HG02678 (cell line): ENCODE data around the gene ABCF3.

ENCODE experiments used
- ATAC-seq: cut with Tn5 transposase; IDR thresholded peaks from one replicate; pipeline ENCODE4 v1.9.1; 2021; ENCODE audit warnings: mild to moderate bottlenecking, moderate library complexity; ENCODE audit not compliant: unreplicated experiment

Gene ABCF3

GRCh38 chr3:184166671-184167070 is 19.3 kb upstream of the ABCF3 start:
- ATAC-seq: no peak

DNA sequence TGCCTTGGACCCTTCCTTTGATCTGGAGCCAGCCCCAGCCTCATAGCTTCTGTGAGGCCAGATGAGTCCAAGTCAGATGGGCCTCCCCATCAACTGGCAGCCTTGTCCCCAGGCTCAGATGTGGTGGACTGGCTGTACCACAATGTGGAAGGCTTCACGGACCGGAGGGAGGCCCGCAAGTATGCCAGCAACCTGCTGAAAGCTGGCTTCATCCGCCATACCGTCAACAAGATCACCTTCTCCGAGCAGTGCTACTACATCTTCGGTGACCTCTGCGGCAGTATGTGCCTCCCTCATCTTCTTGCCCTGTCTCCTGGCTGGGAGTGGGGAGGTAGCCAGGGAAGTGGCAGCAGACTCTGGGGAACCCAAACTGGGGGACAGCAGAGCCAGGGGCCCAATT is 18.2 kb upstream of the ABCF3 start:
- ATAC-seq: no peak

GRCh38 chr3:184168363-184169120 is 17.5 kb upstream of the ABCF3 start:
- no peak for ATAC-seq

- ATAC-seq: no peak
These were observed 15.8 kb upstream of the ABCF3 start for GRCh38 chr3:184169896-184170875.

- no peak for ATAC-seq
These were observed 14.4 kb upstream of the ABCF3 start for GRCh38 chr3:184171562-184171961.

- ATAC-seq: no peak
These were observed 13.2 kb upstream of the ABCF3 start for GRCh38 chr3:184172681-184173373.

DNA sequence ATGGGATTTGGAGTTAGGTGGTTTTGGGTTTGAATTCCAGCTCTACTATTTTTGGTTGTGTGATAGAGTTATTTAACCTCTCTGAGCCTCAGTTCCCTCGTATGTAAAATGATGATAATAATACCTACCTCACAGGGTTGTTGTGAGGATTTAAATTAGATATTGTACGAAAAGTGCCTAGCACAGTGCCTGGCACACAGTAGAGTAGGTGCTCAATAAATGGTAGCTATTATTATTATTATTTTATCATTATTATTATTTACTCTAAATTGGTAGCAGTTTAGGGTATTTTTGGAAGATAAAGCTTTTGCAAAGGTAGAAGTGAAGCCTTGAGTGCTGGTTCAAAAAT is 12.7 kb upstream of the ABCF3 start:
- no peak for ATAC-seq

- no peak for ATAC-seq
These were observed 11.7 kb upstream of the ABCF3 start for GRCh38 chr3:184174284-184174645.

DNA sequence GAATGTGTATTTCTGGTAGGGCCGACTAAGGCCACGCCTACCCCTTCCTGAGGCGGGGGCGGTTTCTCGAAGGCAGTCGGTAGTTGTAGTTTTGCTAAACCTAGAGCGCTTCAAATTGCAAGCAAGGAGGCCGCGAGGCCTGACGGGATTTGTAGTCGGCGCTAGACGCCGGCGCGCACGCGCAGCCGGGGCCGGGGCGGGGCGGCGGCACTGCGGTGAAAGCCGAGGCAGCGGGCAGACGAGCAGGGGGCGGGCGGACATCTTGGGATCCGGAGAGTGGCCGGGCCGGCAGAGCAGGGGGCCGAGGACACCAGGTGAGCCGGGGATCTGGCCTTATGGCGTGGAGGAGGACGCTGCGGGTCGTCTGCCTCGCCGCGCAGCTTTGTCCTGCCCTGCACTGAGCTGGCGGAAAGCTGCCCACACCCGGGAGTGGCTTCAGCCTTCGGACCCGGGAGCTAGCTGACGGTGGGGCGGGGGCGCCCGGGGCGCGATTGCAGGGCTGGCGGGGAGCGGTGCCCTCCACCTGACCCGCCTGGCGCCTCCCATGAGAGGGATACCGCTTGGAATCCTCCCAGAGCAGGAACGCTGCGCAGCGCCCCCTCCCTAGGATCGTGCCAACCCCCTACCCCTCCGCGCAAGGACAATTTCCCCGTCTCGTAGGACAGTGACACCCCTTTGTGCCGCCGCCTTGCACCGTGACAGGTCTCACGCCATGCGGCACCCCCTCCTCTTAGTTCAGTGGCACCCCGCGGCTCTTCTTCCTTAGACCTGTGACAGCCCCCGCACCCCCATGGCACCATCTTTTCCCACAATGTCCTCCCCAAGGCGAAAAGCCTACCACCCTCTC is 11.1 kb upstream of the ABCF3 start, which contains the start of gene AP2M1:
AP2M1 (plus strand) TSS at position 210 of the 847 bp plus-strand sequence. CDS start 2,139 bp downstream, outside the sequence.
- peak; percentile 96 for ATAC-seq

DNA sequence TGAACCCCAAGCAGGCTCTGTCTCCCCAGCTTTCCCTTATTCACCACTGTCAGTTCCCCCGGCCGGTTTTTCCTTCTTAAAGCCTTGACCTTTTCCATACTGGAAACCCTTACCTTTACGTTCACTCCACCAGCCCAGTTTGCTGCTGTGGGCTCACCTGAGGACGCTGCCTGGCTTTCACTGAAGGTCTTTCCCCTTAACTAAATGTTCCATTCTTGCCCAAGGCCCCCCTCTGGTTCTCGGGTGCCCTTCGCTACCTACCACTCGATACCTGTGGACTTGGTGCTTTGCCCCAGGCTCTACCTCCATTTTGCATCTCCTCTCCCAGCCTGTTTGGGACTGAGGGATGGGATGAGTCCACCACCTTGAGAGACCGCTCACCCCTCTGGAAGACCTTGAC is 10.5 kb upstream of the ABCF3 start:
- ATAC-seq: no peak

- ATAC-seq: no peak
These were observed 10.0 kb upstream of the ABCF3 start for GRCh38 chr3:184175981-184176376.

DNA sequence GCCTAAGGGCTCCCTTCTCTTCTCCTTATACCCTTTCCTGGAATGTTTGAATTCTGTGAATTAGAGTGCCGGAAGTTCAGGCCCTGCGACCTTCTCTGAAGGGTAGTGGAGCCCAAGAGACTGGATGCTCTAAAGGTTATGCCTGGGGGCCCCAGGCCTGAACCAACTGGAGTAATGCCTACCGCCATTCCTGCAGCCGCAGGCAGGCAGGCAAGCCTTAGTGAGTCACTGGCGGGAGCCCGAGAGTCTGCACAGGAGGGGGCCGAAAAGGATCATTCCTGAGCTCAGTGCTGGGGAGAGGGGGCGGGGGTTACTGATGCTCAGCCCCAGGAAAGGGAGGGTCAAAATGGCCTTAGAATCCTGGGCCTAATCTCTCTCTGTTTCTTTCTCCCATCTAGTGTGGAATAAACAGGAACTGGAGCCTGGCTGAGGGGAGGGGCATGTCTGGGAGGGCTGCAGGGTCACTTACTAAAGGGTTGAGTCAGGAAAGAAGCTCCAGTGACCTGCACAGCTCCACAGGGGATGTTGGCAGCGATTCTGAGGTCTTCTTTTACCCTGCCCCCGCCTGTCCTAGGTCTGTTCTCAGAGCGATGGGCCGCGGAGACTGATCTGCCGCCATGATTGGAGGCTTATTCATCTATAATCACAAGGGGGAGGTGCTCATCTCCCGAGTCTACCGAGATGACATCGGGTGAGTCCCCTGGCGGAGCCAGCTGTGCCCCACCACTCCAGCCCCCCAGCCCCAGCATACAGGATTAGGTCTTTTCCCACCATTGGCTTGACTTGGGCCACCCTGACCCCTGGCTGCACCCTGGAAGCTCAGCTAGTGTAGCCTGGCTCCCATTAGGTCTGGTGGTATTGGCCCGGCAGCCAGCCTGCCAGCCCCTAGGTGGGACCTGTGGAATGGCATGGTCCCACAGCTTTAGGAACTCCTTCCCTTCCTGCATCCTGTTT is 9.3 kb upstream of the ABCF3 start:
- no peak for ATAC-seq

DNA sequence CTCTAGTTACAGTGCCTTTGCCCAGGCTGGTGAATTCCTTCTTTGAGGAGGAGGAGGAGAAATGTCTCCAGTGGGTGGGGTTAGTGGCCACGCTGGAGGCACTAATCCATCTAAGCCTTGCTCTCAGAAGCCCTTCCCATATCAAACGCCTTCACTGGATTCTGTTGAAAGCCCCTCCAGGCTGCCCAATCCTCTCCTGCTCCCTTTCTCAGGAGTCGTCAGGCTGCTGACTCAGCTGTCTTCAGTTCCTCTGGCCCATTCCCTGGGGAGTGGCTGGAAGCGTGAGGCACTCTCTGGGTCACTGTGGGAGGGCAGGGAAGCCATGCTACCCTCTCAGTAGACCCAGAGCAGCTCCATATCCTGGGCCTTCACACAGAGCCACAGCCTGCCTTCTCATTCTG is 8.7 kb upstream of the ABCF3 start:
- ATAC-seq: no peak

- no peak for ATAC-seq
These were observed 8.2 kb upstream of the ABCF3 start for GRCh38 chr3:184177767-184178306.

DNA sequence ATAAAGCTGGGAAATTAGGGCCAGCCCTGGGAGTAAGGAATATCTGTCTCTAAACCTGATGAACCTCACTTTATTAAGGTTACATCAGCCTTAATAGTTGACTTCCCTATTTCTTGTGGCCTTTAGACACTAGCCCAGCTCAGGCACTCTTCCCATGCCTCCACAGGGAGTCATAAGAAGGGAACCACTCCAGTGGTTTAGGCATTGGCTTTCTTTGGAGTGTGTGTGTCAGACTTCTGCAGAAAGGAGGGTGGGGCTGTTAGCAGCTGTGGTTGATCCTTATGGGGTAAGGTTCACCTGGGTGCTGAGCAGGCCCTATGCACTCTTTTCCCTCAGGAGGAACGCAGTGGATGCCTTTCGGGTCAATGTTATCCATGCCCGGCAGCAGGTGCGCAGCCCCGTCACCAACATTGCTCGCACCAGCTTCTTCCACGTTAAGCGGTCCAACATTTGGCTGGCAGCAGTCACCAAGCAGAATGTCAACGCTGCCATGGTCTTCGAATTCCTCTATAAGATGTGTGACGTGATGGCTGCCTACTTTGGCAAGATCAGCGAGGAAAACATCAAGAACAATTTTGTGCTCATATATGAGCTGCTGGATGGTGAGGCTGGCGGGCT is 7.4 kb upstream of the ABCF3 start:
- ATAC-seq: no peak

GRCh38 chr3:184180165-184180564 is 5.8 kb upstream of the ABCF3 start:
- ATAC-seq: no peak

GRCh38 chr3:184181596-184181995 is 4.4 kb upstream of the ABCF3 start:
- no peak for ATAC-seq

DNA sequence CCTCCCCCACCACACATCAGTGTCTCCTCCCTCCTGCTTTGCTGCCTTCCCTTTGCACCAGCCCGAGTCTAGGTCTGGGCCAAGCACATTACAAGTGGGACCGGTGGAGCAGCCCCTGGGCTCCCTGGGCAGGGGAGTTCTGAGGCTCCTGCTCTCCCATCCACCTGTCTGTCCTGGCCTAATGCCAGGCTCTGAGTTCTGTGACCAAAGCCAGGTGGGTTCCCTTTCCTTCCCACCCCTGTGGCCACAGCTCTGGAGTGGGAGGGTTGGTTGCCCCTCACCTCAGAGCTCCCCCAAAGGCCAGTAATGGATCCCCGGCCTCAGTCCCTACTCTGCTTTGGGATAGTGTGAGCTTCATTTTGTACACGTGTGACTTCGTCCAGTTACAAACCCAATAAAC is 2.3 kb upstream of the ABCF3 start:
- ATAC-seq: no peak
